CD14-positive monocyte (primary cell): ENCODE data around the gene TRIM44. TPM values are rescaled to one million over a fixed set of nuclear protein-coding genes. Genes with fewer than 3 reads are reported as not detected.
A peak's percentile ranks its signal among the peaks of the same experiment; 100 is the strongest.

Experiments
- DNase-seq, 3 donors: peaks; one replicate each; pipeline ENCODE4 v3.0.0-alpha.2; 2011 to 2022
- H2AFZ ChIP-seq: 2 replicates; pipeline ENCODE4 v1.6.0; 2012; ENCODE audit warnings: mild to moderate bottlenecking, low read depth, low read length, inconsistent platforms; ENCODE audit not compliant: insufficient read depth, poor library complexity, severe bottlenecking
- H3K27ac ChIP-seq, 2 donors: 1 replicate in 1 of 2; 2 replicates in 1 of 2; pipeline ENCODE4 v1.5.1; 2012 to 2013; ENCODE audit warnings: low read length in 2 of 2, control low read depth in 1 of 2, inconsistent platforms in 1 of 2, low read depth in 1 of 2, mild to moderate bottlenecking in 1 of 2
- H3K27me3 ChIP-seq, 2 donors: one replicate each; pipeline versions ENCODE4 v1.6.0 to v1.6.1; 2011 to 2013; ENCODE audit warnings: low read length in 2 of 2; ENCODE audit not compliant: control insufficient read depth in 2 of 2, insufficient read depth in 2 of 2
- H3K36me3 ChIP-seq, 2 donors: replicated peaks in 1 of 2; 1 replicate in 1 of 2; 2 replicates in 1 of 2; pipeline versions ENCODE4 v1.5.1 to v1.6.1; 2012 to 2013; ENCODE audit warnings: low read length in 2 of 2, control low read depth in 1 of 2, inconsistent platforms in 1 of 2, mild to moderate bottlenecking in 1 of 2; ENCODE audit not compliant: insufficient read depth in 2 of 2, control insufficient read depth in 1 of 2
- H3K4me1 ChIP-seq, 2 donors: 1 replicate in 1 of 2; 2 replicates in 1 of 2; pipeline versions ENCODE4 v1.5.1 to v1.6.1; 2012 to 2013; ENCODE audit warnings: low read length in 2 of 2, control low read depth in 1 of 2, inconsistent platforms in 1 of 2, mild to moderate bottlenecking in 1 of 2, moderate library complexity in 1 of 2; ENCODE audit not compliant: insufficient read depth in 2 of 2, control insufficient read depth in 1 of 2
- H3K4me2 ChIP-seq: replicated peaks from 2 replicates; pipeline ENCODE3; 2012; ENCODE audit warnings: low read length, moderate library complexity, mild to moderate bottlenecking; ENCODE audit not compliant: poor library complexity, severe bottlenecking; ENCODE audit errors: extremely low read depth
- H3K4me3 ChIP-seq, 3 experiments: fragments of 200-600 bp in 1 of 3; sonication (generic) in 1 of 3; replicated peaks in 1 of 3; 1 replicate in 2 of 3; 2 replicates in 1 of 3; pipeline ENCODE4 v1.5.1; 2011 to 2013; ENCODE audit warnings: low read length in 3 of 3, mild to moderate bottlenecking in 3 of 3, control low read depth in 2 of 3, low read depth in 2 of 3, inconsistent platforms in 1 of 3, moderate library complexity in 1 of 3
- H3K79me2 ChIP-seq: 2 replicates; pipeline ENCODE4 v1.6.0; 2012; ENCODE audit warnings: mild to moderate bottlenecking, control low read depth, inconsistent platforms, low read length, moderate library complexity; ENCODE audit not compliant: insufficient read depth
- H3K9ac ChIP-seq: 2 replicates; pipeline ENCODE4 v1.6.0; 2017; ENCODE audit warnings: low read length, mild to moderate bottlenecking; ENCODE audit not compliant: insufficient read depth, poor library complexity, severe bottlenecking
- H3K9me3 ChIP-seq, 2 donors: replicated peaks in 1 of 2; 1 replicate in 1 of 2; 2 replicates in 1 of 2; pipeline versions ENCODE4 v1.5.1 to v1.6.1; 2012 to 2013; ENCODE audit warnings: low read length in 2 of 2, control low read depth in 1 of 2; ENCODE audit not compliant: control insufficient read depth in 1 of 2, insufficient read depth in 1 of 2
- H4K20me1 ChIP-seq: 2 replicates; pipeline ENCODE4 v1.6.0; 2012; ENCODE audit warnings: mild to moderate bottlenecking, low read length, control low read depth, moderate library complexity; ENCODE audit not compliant: insufficient read depth
- H3K27ac Mint-ChIP-seq, 7 donors: one replicate each; pipeline ENCODE4 v1.8.0; 2020; ENCODE audit warnings: mild to moderate bottlenecking in 7 of 7, mixed read lengths in 7 of 7, moderate library complexity in 6 of 7, inconsistent platforms in 2 of 7
- H3K27me3 Mint-ChIP-seq, 3 donors: one replicate each; pipeline ENCODE4 v1.8.0; 2021 to 2022; ENCODE audit warnings: low read depth in 3 of 3, mild to moderate bottlenecking in 3 of 3, mixed read lengths in 3 of 3, moderate library complexity in 3 of 3, inconsistent platforms in 1 of 3
- H3K36me3 Mint-ChIP-seq, 2 donors: one replicate each; pipeline ENCODE4 v1.8.0; 2020; ENCODE audit warnings: mixed read lengths in 2 of 2, inconsistent platforms in 1 of 2, mild to moderate bottlenecking in 1 of 2
- H3K4me1 Mint-ChIP-seq: one replicate; pipeline ENCODE4 v1.8.0; 2020; ENCODE audit warnings: mild to moderate bottlenecking, mixed read lengths
- H3K4me3 Mint-ChIP-seq, 2 donors: one replicate each; pipeline ENCODE4 v1.8.0; 2020; ENCODE audit warnings: mild to moderate bottlenecking in 2 of 2, mixed read lengths in 2 of 2, moderate library complexity in 1 of 2
- H3K9me3 Mint-ChIP-seq, 7 donors: one replicate each; pipeline ENCODE4 v1.8.0; 2020 to 2022; ENCODE audit warnings: mixed read lengths in 7 of 7, mild to moderate bottlenecking in 6 of 7, moderate library complexity in 6 of 7, inconsistent platforms in 2 of 7
- CTCF ChIP-seq: fragments of 200-600 bp; IDR thresholded peaks from one replicate; pipeline ENCODE4 v1.8.0; 2022; ENCODE audit warnings: antibody characterized with exemption, mild to moderate bottlenecking
- WGBS: methylation state at CpG from one replicate; pipeline ENCODE4 v1.1.5; 2013; ENCODE audit warnings: missing lambda C conversion rate; ENCODE audit not compliant: insufficient coverage; 5-methylcytosine and 5-hydroxymethylcytosine counted together
- intact Hi-C, 2 donors: fragments of 100-400 bp; cut with micrococcal nuclease; formaldehyde crosslinking; loops; one replicate each; pipeline versions ENCODE4 v1.15.0 to v1.15.1; 2023
- polyA plus RNA-seq, 3 donors: library from polyadenylated mRNA; depleted of rRNA in 1 of 3; unstranded in 2 of 3; stranded (reverse) in 1 of 3; fragments of 300-500 nt in 2 of 3; fragments of >200 nt in 1 of 3; fragmentation: Illumina TruSeq in 2 of 3; gene quantifications; 1 replicate in 2 of 3; 2 replicates in 1 of 3; pipeline ENCODE4 v1.2.3, GENCODE V29; 2012 to 2021

Gene TRIM44
- polyA plus RNA-seq, 3 donors = 25.3 to 47.1 (median 45.9) TPM

- no peak for DNase-seq
- WGBS = no CpG with 5 or more reads among the region's 1 CpG
- Histone ChIP-seq H3K9me3 (no peaks in the 10 kb centered on the region), H2AFZ (no peak overlapping the region), H3K4me3 (no peak overlapping the region), H3K36me3 (no peaks in the 10 kb centered on the region), H3K4me1 (peaks cover 2 to 3% of the 10 kb centered on the region in 2 donors), H3K4me2 (no peak overlapping the region), H3K27me3 (no peaks in the 10 kb centered on the region), H3K9ac (no peak overlapping the region), H4K20me1 (peaks cover 97% of the 10 kb centered on the region), H3K79me2 (peaks cover 65% of the 10 kb centered on the region), H3K27ac (no peak overlapping the region)
- Mint-ChIP-seq H3K9me3 (peaks cover 0 to 2% (median 0%) of the 10 kb centered on the region in 7 donors), H3K27ac (peak overlapping the region in 3 of 7 donors; percentile 22 to 68 (median 60)), H3K27me3 (no peaks in the 10 kb centered on the region), H3K4me1 (peaks cover 32% of the 10 kb centered on the region), H3K4me3 (no peak overlapping the region), H3K36me3 (peaks cover 10 to 27% of the 10 kb centered on the region in 2 donors)
- intact Hi-C loops = no loop called here
- TF ChIP-seq CTCF = no peak
These were observed 15.3 kb downstream of the TRIM44 start for GRCh38 chr11:35677904-35678303.

- peaks cover 8 to 27% of the 10 kb centered on the region in 2 donors for H3K36me3 Mint-ChIP-seq
- WGBS = no CpG with 5 or more reads among the region's 4 CpGs
- Histone ChIP-seq H3K36me3 (no peaks in the 10 kb centered on the region), H3K4me1 (peaks cover 7 to 8% of the 10 kb centered on the region in 2 donors), H3K27ac (no peak overlapping the region), H4K20me1 (peaks cover 97% of the 10 kb centered on the region), H2AFZ (no peak overlapping the region), H3K27me3 (no peaks in the 10 kb centered on the region), H3K9me3 (no peaks in the 10 kb centered on the region), H3K4me2 (no peak overlapping the region), H3K79me2 (peaks cover 62% of the 10 kb centered on the region), H3K4me3 (no peak overlapping the region), H3K9ac (no peak overlapping the region)
- no peak overlapping the region for H3K27ac Mint-ChIP-seq
- intact Hi-C loops = no loop called here
- peaks cover 0 to 2% (median 0%) of the 10 kb centered on the region in 7 donors for H3K9me3 Mint-ChIP-seq
- TF ChIP-seq CTCF = no peak
- no peak for DNase-seq
- H3K27me3 Mint-ChIP-seq = no peaks in the 10 kb centered on the region
- peaks cover 38% of the 10 kb centered on the region for H3K4me1 Mint-ChIP-seq
- H3K4me3 Mint-ChIP-seq = no peak overlapping the region
These were observed 15.9 kb downstream of the TRIM44 start for GRCh38 chr11:35678471-35678870.
